ENCODE data around the gene RASGRF2. TPM values are rescaled to one million over a fixed set of nuclear protein-coding genes. Genes with fewer than 3 reads are reported as not detected.

Gene RASGRF2
- total RNA-seq, 1 donor from 2014 or later: 0.92 TPM

GRCh38 chr5:81169924-81170323 is 209.8 kb downstream of the RASGRF2 start:
- Mint-ChIP-seq H3K4me3 (ENCODE audit: unreplicated experiment) (no peak overlapping the region), H3K27ac (ENCODE audit: unreplicated experiment) (no peak overlapping the region), H3K27me3 (ENCODE audit: low read depth) (peaks cover 7% of the 10 kb centered on the region), H3K9me3 (ENCODE audit: low read depth) (no peaks in the 10 kb centered on the region), H3K36me3 (ENCODE audit: low read depth) (peaks cover 2% of the 10 kb centered on the region), H3K4me1 (ENCODE audit: low read depth) (peaks cover 9% of the 10 kb centered on the region)
- no peak for DNase-seq (ENCODE audit: low spot score)
- TF ChIP-seq, protein P1, sequence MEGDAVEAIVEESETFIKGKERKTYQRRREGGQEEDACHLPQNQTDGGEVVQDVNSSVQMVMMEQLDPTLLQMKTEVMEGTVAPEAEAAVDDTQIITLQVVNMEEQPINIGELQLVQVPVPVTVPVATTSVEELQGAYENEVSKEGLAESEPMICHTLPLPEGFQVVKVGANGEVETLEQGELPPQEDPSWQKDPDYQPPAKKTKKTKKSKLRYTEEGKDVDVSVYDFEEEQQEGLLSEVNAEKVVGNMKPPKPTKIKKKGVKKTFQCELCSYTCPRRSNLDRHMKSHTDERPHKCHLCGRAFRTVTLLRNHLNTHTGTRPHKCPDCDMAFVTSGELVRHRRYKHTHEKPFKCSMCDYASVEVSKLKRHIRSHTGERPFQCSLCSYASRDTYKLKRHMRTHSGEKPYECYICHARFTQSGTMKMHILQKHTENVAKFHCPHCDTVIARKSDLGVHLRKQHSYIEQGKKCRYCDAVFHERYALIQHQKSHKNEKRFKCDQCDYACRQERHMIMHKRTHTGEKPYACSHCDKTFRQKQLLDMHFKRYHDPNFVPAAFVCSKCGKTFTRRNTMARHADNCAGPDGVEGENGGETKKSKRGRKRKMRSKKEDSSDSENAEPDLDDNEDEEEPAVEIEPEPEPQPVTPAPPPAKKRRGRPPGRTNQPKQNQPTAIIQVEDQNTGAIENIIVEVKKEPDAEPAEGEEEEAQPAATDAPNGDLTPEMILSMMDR (IDR thresholded peaks at IDR 0.05): no peak

- H3K27ac Mint-ChIP-seq (ENCODE audit: unreplicated experiment): no peak overlapping the region
- TF ChIP-seq, protein P1 (IDR thresholded peaks at IDR 0.05): no peak
- H3K4me1 Mint-ChIP-seq (ENCODE audit: low read depth): peaks cover under 1% of the 10 kb centered on the region
These were observed 211.6 kb downstream of the RASGRF2 start for GRCh38 chr5:81171769-81172168.

GRCh38 chr5:81172710-81173109 is 212.5 kb downstream of the RASGRF2 start:
- TF ChIP-seq, protein P1 (IDR thresholded peaks at IDR 0.05): no peak
- Mint-ChIP-seq H3K36me3 (ENCODE audit: low read depth) (peaks cover 2% of the 10 kb centered on the region), H3K4me3 (ENCODE audit: unreplicated experiment) (no peak overlapping the region), H3K4me1 (ENCODE audit: low read depth) (peaks cover 3% of the 10 kb centered on the region), H3K27ac (ENCODE audit: unreplicated experiment) (no peak overlapping the region), H3K9me3 (ENCODE audit: low read depth) (no peaks in the 10 kb centered on the region), H3K27me3 (ENCODE audit: low read depth) (peaks cover 7% of the 10 kb centered on the region)
- no peak for DNase-seq (ENCODE audit: low spot score)

More at GRCh38 chr5:81171769-81172168, 211.6 kb downstream of the RASGRF2 start:
- peaks cover 2% of the 10 kb centered on the region for H3K36me3 Mint-ChIP-seq (ENCODE audit: low read depth)
- no peak overlapping the region for H3K4me3 Mint-ChIP-seq (ENCODE audit: unreplicated experiment)
- peaks cover 7% of the 10 kb centered on the region for H3K27me3 Mint-ChIP-seq (ENCODE audit: low read depth)
- H3K9me3 Mint-ChIP-seq (ENCODE audit: low read depth): no peaks in the 10 kb centered on the region
- no peak for DNase-seq (ENCODE audit: low spot score)

GRCh38 chr5:81177061-81177460 is 216.9 kb downstream of the RASGRF2 start:
- peaks cover 3% of the 10 kb centered on the region for H3K4me1 Mint-ChIP-seq (ENCODE audit: low read depth)
- no peak overlapping the region for H3K27ac Mint-ChIP-seq (ENCODE audit: unreplicated experiment)
- peaks cover 2% of the 10 kb centered on the region for H3K36me3 Mint-ChIP-seq (ENCODE audit: low read depth)
- TF ChIP-seq, protein P1 (IDR thresholded peaks at IDR 0.05): no peak
- no peaks in the 10 kb centered on the region for H3K9me3 Mint-ChIP-seq (ENCODE audit: low read depth)
- H3K4me3 Mint-ChIP-seq (ENCODE audit: unreplicated experiment): no peak overlapping the region
- H3K27me3 Mint-ChIP-seq (ENCODE audit: low read depth): peaks cover 7% of the 10 kb centered on the region
- DNase-seq (ENCODE audit: low spot score): no peak

DNA sequence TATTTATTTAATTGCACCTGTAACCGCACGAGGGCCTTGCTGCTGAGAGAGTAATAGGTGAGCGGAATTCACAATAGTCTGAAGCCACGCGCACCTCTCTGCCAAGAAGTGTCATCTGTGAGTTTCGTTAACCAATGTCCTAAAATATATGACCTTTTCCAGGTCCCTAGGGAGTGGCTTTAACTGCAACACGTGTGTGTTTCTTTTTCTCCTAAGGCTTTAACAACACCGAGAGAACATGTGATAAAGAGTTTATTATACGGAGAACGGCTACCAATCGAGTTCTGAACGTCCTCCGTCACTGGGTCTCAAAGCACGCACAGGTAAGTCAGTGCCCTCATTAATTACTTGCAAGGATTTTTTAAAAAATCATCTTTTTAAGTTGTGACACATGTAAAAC is 219.8 kb downstream of the RASGRF2 start:
- Mint-ChIP-seq H3K4me3 (ENCODE audit: unreplicated experiment) (no peak overlapping the region), H3K27me3 (ENCODE audit: low read depth) (no peaks in the 10 kb centered on the region), H3K4me1 (ENCODE audit: low read depth) (peaks cover 3% of the 10 kb centered on the region), H3K27ac (ENCODE audit: unreplicated experiment) (no peak overlapping the region), H3K9me3 (ENCODE audit: low read depth) (no peaks in the 10 kb centered on the region), H3K36me3 (ENCODE audit: low read depth) (no peaks in the 10 kb centered on the region)
- TF ChIP-seq, protein P1 (IDR thresholded peaks at IDR 0.05): no peak
- no peak for DNase-seq (ENCODE audit: low spot score)
